ENCODE measurements around the gene SEC61A2.

GRCh38 chr10:12162927-12163326 is 33.5 kb downstream of the SEC61A2 start:
- TF ChIP-seq, protein P1, sequence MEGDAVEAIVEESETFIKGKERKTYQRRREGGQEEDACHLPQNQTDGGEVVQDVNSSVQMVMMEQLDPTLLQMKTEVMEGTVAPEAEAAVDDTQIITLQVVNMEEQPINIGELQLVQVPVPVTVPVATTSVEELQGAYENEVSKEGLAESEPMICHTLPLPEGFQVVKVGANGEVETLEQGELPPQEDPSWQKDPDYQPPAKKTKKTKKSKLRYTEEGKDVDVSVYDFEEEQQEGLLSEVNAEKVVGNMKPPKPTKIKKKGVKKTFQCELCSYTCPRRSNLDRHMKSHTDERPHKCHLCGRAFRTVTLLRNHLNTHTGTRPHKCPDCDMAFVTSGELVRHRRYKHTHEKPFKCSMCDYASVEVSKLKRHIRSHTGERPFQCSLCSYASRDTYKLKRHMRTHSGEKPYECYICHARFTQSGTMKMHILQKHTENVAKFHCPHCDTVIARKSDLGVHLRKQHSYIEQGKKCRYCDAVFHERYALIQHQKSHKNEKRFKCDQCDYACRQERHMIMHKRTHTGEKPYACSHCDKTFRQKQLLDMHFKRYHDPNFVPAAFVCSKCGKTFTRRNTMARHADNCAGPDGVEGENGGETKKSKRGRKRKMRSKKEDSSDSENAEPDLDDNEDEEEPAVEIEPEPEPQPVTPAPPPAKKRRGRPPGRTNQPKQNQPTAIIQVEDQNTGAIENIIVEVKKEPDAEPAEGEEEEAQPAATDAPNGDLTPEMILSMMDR (IDR thresholded peaks at IDR 0.05), result no peak
- TF ChIP-seq EZH2 (IDR thresholded peaks at IDR 0.05; ENCODE audit: borderline replicate concordance, insufficient read depth, low read depth, low read length, poor library complexity, severe bottlenecking), result no peak

Data from B cell (primary cell).